Keratinocyte (primary cell): ENCODE results near the gene HTRA1.

Source experiments
- EZH2 ChIP-seq: IDR thresholded peaks from one replicate; pipeline ENCODE4 v1.6.1; 2012; ENCODE audit warnings: inconsistent platforms, mild to moderate bottlenecking, low read length, moderate library complexity
- TF ChIP-seq, protein P1 (sequence below), 3 experiments: IDR thresholded peaks in 1 of 3; conservative IDR thresholded peaks in 1 of 3; optimal IDR thresholded peaks in 1 of 3; 2 replicates in 2 of 3; 3 replicates in 1 of 3; pipeline versions ENCODE3 to v1.5.1; 2011; ENCODE audit warnings: low read length in 3 of 3, mild to moderate bottlenecking in 3 of 3, moderate library complexity in 2 of 3, control low read depth in 1 of 3, inconsistent platforms in 1 of 3; ENCODE audit not compliant: insufficient read depth in 2 of 3; ENCODE audit errors: extremely low read depth in 1 of 3

DNA sequence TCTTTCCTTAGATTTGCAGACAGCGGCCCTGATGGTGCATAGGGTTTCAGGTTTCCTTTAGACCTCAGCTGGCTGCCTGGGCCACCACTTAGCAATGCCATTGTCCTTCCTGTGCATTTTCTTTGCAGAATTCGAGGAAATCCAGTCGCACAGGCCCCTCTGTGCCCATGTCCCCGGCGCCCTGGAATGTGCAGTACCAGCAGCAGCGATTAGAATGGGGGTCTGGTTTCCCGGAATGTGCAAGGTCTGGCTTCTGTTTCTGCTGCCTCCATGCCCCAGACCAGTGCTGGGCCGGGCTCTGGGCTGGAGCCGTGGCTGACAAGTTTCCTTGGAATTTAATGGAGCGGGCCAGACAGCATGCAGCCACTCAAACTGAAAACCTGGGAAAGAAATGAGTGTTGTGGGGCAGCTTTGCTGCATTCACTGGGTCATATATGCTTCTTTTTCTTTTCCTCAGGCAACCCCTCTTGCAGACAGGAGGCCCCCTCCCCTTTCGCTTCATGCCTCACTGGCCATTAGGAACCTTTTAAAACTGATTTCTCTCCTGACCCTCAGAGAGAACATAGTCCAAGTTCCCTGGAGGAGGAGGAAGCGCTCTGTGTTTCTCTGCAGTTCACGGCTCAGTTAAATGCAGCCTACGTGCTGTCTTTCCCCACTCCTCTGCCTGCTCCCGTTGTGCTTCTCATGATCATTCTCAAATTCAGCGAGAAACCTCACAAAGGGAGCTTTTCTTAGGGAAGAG is 14.4 kb downstream of the HTRA1 start:
- TF ChIP-seq, protein P1, sequence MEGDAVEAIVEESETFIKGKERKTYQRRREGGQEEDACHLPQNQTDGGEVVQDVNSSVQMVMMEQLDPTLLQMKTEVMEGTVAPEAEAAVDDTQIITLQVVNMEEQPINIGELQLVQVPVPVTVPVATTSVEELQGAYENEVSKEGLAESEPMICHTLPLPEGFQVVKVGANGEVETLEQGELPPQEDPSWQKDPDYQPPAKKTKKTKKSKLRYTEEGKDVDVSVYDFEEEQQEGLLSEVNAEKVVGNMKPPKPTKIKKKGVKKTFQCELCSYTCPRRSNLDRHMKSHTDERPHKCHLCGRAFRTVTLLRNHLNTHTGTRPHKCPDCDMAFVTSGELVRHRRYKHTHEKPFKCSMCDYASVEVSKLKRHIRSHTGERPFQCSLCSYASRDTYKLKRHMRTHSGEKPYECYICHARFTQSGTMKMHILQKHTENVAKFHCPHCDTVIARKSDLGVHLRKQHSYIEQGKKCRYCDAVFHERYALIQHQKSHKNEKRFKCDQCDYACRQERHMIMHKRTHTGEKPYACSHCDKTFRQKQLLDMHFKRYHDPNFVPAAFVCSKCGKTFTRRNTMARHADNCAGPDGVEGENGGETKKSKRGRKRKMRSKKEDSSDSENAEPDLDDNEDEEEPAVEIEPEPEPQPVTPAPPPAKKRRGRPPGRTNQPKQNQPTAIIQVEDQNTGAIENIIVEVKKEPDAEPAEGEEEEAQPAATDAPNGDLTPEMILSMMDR (optimal IDR thresholded peaks at IDR 0.05 in 1 of 3, IDR thresholded peaks at IDR 0.05 in 1 of 3, conservative IDR thresholded peaks at IDR 0.05 in 1 of 3; ENCODE audit: extremely low read depth in 1 of 3, insufficient read depth in 2 of 3, low read length in 3 of 3) = no peak
- TF ChIP-seq EZH2 = no peak
